HG03457 (cell line): ENCODE measurements around the gene SMTN.
"Not testable (repeated sequence)": the region's sequence is repeated elsewhere in the genome, so short reads cannot be mapped to it uniquely, and the experiment has no call there.

Source experiments
- ATAC-seq: cut with Tn5 transposase; IDR thresholded peaks from one replicate; pipeline ENCODE4 v1.9.1; 2021; ENCODE audit warnings: moderate number of reproducible peaks; ENCODE audit not compliant: unreplicated experiment

The SMTN gene

GRCh38 chr22:31103111-31103510 is 22.0 kb downstream of the SMTN start:
- no peak for ATAC-seq

- no peak for ATAC-seq
Observed at GRCh38 chr22:31103899-31104694, 23.0 kb downstream of the SMTN start.

GRCh38 chr22:31104869-31105268 is 23.8 kb downstream of the SMTN start:
- no peak for ATAC-seq

GRCh38 chr22:31105282-31105929 is 24.3 kb downstream of the SMTN start:
- no peak for ATAC-seq

- ATAC-seq: no peak
Observed at GRCh38 chr22:31106001-31106571, 25.0 kb downstream of the SMTN start.

- ATAC-seq: no peak
Observed at GRCh38 chr22:31106731-31107177, 25.6 kb downstream of the SMTN start.

GRCh38 chr22:31107178-31107893 is 26.2 kb downstream of the SMTN start, which contains the start of gene SELENOM:
SELENOM (minus strand) TSS chr22:31107568; CDS start chr22:31107505, 63 bp downstream.
- ATAC-seq: peak; percentile 78

GRCh38 chr22:31107894-31108218 is 26.7 kb downstream of the SMTN start:
- peak; percentile 17 for ATAC-seq

GRCh38 chr22:31112547-31113091 is 31.5 kb downstream of the SMTN start:
- not testable (repeated sequence) for ATAC-seq

GRCh38 chr22:31118046-31118820 is 37.1 kb downstream of the SMTN start:
- no peak for ATAC-seq

- ATAC-seq: no peak
Observed at GRCh38 chr22:31119026-31119717, 38.1 kb downstream of the SMTN start.

- ATAC-seq: no peak
Observed at GRCh38 chr22:31120230-31120629, 39.1 kb downstream of the SMTN start.

GRCh38 chr22:31120642-31121041 is 39.5 kb downstream of the SMTN start:
- ATAC-seq: no peak

GRCh38 chr22:31121403-31121802 is 40.3 kb downstream of the SMTN start:
- no peak for ATAC-seq

GRCh38 chr22:31122196-31122531 is 41.0 kb downstream of the SMTN start:
- no peak for ATAC-seq

- no peak for ATAC-seq
Observed at GRCh38 chr22:31122532-31123291, 41.6 kb downstream of the SMTN start, which contains the start of gene INPP5J. INPP5J (plus strand) TSS chr22:31122966; CDS start chr22:31123015, 49 bp downstream.

GRCh38 chr22:31123292-31123602 is 42.1 kb downstream of the SMTN start:
- no peak for ATAC-seq

- ATAC-seq: no peak
Observed at GRCh38 chr22:31124290-31124689, 43.2 kb downstream of the SMTN start.

GRCh38 chr22:31124811-31125465 is 43.8 kb downstream of the SMTN start:
- no peak for ATAC-seq
